GM12891 (cell line): ENCODE data around the gene RAB11FIP3. TPM values are rescaled to one million over a fixed set of nuclear protein-coding genes. Genes with fewer than 3 reads are reported as not detected.
A peak's percentile ranks its signal among the peaks of the same experiment; 100 is the strongest.
"Not testable (repeated sequence)": the region's sequence is repeated elsewhere in the genome, so short reads cannot be mapped to it uniquely, and the experiment has no call there.

ENCODE experiments used
- DNase-seq: peaks from one replicate; pipeline ENCODE4 v3.0.0; 2011; ENCODE audit warnings: low spot score; ENCODE audit not compliant: insufficient read length
- FAIRE-seq: peaks from 2 replicates; lab custom pipeline; 2011; peaks lifted over from hg19 to GRCh38; lab: Jason Lieb, UNC
- PAX5 ChIP-seq: IDR thresholded peaks from 2 replicates; pipeline ENCODE4 v1.6.1; 2011; ENCODE audit warnings: low read length, moderate library complexity, mild to moderate bottlenecking; ENCODE audit not compliant: insufficient read depth, severe bottlenecking
- POLR2A ChIP-seq: IDR thresholded peaks from 2 replicates; pipeline ENCODE4 v1.6.1; 2011; ENCODE audit warnings: low read depth, low read length, control low read depth
- POLR2AphosphoS5 ChIP-seq: IDR thresholded peaks from 2 replicates; pipeline ENCODE4 v1.6.1; 2011; ENCODE audit warnings: low read depth, low read length, control low read depth
- POU2F2 ChIP-seq: IDR thresholded peaks from 2 replicates; pipeline ENCODE4 v1.6.1; 2011; ENCODE audit warnings: low read depth, mild to moderate bottlenecking, control low read depth, low read length, moderate library complexity
- SPI1 ChIP-seq: IDR thresholded peaks from 2 replicates; pipeline ENCODE4 v1.6.1; 2011; ENCODE audit warnings: low read depth, low read length, control low read depth
- TAF1 ChIP-seq: IDR thresholded peaks from 2 replicates; pipeline ENCODE4 v1.6.1; 2011; ENCODE audit warnings: low read depth, low read length, control low read depth
- polyA plus RNA-seq: library from polyadenylated mRNA; unstranded; fragments of >200 nt; gene quantifications from one replicate; pipeline ENCODE4 v1.2.1, GENCODE V29; 2012; ENCODE audit warnings: low read depth, missing spikeins, inconsistent platforms; ENCODE audit not compliant: missing spikeins

Gene RAB11FIP3
- 11.2 TPM for polyA plus RNA-seq

GRCh38 chr16:425082-425718, at the start of gene RAB11FIP3:
RAB11FIP3 (plus strand) TSS chr16:425649; CDS start chr16:426007, 358 bp downstream.
- DNase-seq (peak; percentile 95), FAIRE-seq (peak; percentile 73)
- TF ChIP-seq POU2F2: no peak
- peak; percentile 47; the same call in 1 of the 2 replicates for TF ChIP-seq POLR2A
- TF ChIP-seq POLR2AphosphoS5: no peak
- no peak for TF ChIP-seq SPI1
- 0 out of 2 replicates have a peak, but pooled peaks have one; percentile 25 for TF ChIP-seq TAF1

- TF ChIP-seq POU2F2 (no peak), POLR2A (no peak), POLR2AphosphoS5 (no peak), TAF1 (no peak), SPI1 (no peak), PAX5 (no peak)
- DNase-seq (no peak), FAIRE-seq (no peak)
These were observed 49.3 kb upstream of the RAB11FIP3 start for GRCh38 chr16:375927-376816.

GRCh38 chr16:376817-377418, 48.5 kb upstream of the RAB11FIP3 start:
- no peak for TF ChIP-seq POLR2A
- no peak for TF ChIP-seq POU2F2
- TF ChIP-seq TAF1: no peak
- TF ChIP-seq PAX5: no peak
- TF ChIP-seq SPI1: no peak
- no peak for TF ChIP-seq POLR2AphosphoS5
- FAIRE-seq (no peak), DNase-seq (no peak)

- TF ChIP-seq POLR2A: no peak
- TF ChIP-seq TAF1: no peak
- no peak for TF ChIP-seq SPI1
- TF ChIP-seq POU2F2: no peak
- TF ChIP-seq PAX5: no peak
- TF ChIP-seq POLR2AphosphoS5: no peak
These were observed 48.0 kb upstream of the RAB11FIP3 start for GRCh38 chr16:377419-377951.

GRCh38 chr16:378113-378820, 47.2 kb upstream of the RAB11FIP3 start:
- DNase-seq, FAIRE-seq: not testable (repeated sequence)

More at GRCh38 chr16:377419-377951, 48.0 kb upstream of the RAB11FIP3 start:
- FAIRE-seq (no peak), DNase-seq (no peak)

GRCh38 chr16:378821-379182, 46.6 kb upstream of the RAB11FIP3 start:
- TF ChIP-seq TAF1 (no peak), POLR2A (no peak), POU2F2 (no peak), PAX5 (no peak), SPI1 (no peak), POLR2AphosphoS5 (no peak)
- FAIRE-seq (no peak), DNase-seq (no peak)

- TF ChIP-seq SPI1 (no peak), POLR2A (no peak), POLR2AphosphoS5 (no peak), POU2F2 (no peak), TAF1 (no peak), PAX5 (no peak)
- no peak for FAIRE-seq
- DNase-seq: no peak
These were observed 46.1 kb upstream of the RAB11FIP3 start for GRCh38 chr16:379183-379960.

- no peak for DNase-seq
- TF ChIP-seq SPI1 (no peak), TAF1 (no peak), POLR2A (no peak), PAX5 (no peak), POLR2AphosphoS5 (no peak)
- FAIRE-seq: no peak
These were observed 45.3 kb upstream of the RAB11FIP3 start for GRCh38 chr16:379961-380761.

- DNase-seq (no peak), FAIRE-seq (no peak)
- no peak for TF ChIP-seq TAF1
These were observed 44.8 kb upstream of the RAB11FIP3 start for GRCh38 chr16:380762-381011.
